Keratinocyte (primary cell): ENCODE measurements around the gene HSBP1. TPM values are rescaled to one million over a fixed set of nuclear protein-coding genes. Genes with fewer than 3 reads are reported as not detected.

Experiments used
- DNase-seq: peaks from one replicate; pipeline ENCODE4 v3.0.0-alpha.2; 2011; ENCODE audit warnings: low read depth, missing footprints, low spot score
- FAIRE-seq: peaks from 2 replicates; lab custom pipeline; 2011; peaks lifted over from hg19 to GRCh38; lab: Jason Lieb, UNC
- H2AFZ ChIP-seq: 2 replicates; pipeline ENCODE4 v1.6.0; 2012; ENCODE audit warnings: low read length, control low read depth, inconsistent platforms; ENCODE audit not compliant: control insufficient read depth
- H3K27ac ChIP-seq: 2 replicates; pipeline ENCODE4 v1.5.1; 2011; ENCODE audit warnings: low read length; ENCODE audit not compliant: control insufficient read depth, insufficient read depth
- H3K27me3 ChIP-seq: 3 replicates; pipeline ENCODE4 v1.6.0; 2011; ENCODE audit warnings: low read length; ENCODE audit not compliant: control insufficient read depth, insufficient read depth; ENCODE audit errors: extremely low read depth
- H3K36me3 ChIP-seq, 2 experiments: 2 replicates in 1 of 2; 3 replicates in 1 of 2; pipeline ENCODE4 v1.5.1; 2011; ENCODE audit warnings: low read length in 2 of 2, mild to moderate bottlenecking in 1 of 2; ENCODE audit not compliant: control insufficient read depth in 2 of 2, insufficient read depth in 2 of 2; ENCODE audit errors: extremely low read depth in 1 of 2
- H3K4me1 ChIP-seq: 3 replicates; pipeline ENCODE4 v1.5.1; 2011; ENCODE audit warnings: low read length; ENCODE audit not compliant: control insufficient read depth, insufficient read depth; ENCODE audit errors: extremely low read depth
- H3K4me2 ChIP-seq: 3 replicates; pipeline ENCODE4 v1.6.0; 2011; ENCODE audit warnings: low read depth, low read length; ENCODE audit not compliant: control insufficient read depth, insufficient read depth; ENCODE audit errors: extremely low read depth
- H3K4me3 ChIP-seq, 3 experiments: fragments of 200-600 bp in 1 of 3; sonication (generic) in 1 of 3; 2 replicates in 2 of 3; 3 replicates in 1 of 3; pipeline ENCODE4 v1.5.1; 2011 to 2016; ENCODE audit warnings: low read length in 3 of 3, mild to moderate bottlenecking in 3 of 3, control low read depth in 2 of 3, inconsistent platforms in 1 of 3, low read depth in 1 of 3, mixed read lengths in 1 of 3, mixed run types in 1 of 3, moderate library complexity in 1 of 3; ENCODE audit not compliant: control insufficient read depth in 2 of 3, insufficient read depth in 2 of 3; ENCODE audit errors: extremely low read depth in 1 of 3
- H3K79me2 ChIP-seq: 2 replicates; pipeline ENCODE4 v1.6.0; 2012; ENCODE audit warnings: low read length; ENCODE audit not compliant: control insufficient read depth, insufficient read depth
- H3K9ac ChIP-seq: 3 replicates; pipeline ENCODE4 v1.6.0; 2011; ENCODE audit warnings: low read length; ENCODE audit not compliant: control insufficient read depth, insufficient read depth; ENCODE audit errors: extremely low read depth
- H3K9me1 ChIP-seq: 3 replicates; pipeline ENCODE4 v1.6.0; 2011; ENCODE audit warnings: low read length; ENCODE audit not compliant: control insufficient read depth, insufficient read depth; ENCODE audit errors: extremely low read depth
- H3K9me3 ChIP-seq: 2 replicates; pipeline ENCODE4 v1.5.1; 2012; ENCODE audit warnings: low read depth, low read length; ENCODE audit not compliant: control insufficient read depth
- H4K20me1 ChIP-seq: 3 replicates; pipeline ENCODE4 v1.6.0; 2011; ENCODE audit warnings: low read length; ENCODE audit not compliant: control insufficient read depth, insufficient read depth; ENCODE audit errors: extremely low read depth
- EZH2 ChIP-seq: IDR thresholded peaks from one replicate; pipeline ENCODE4 v1.6.1; 2012; ENCODE audit warnings: inconsistent platforms, mild to moderate bottlenecking, low read length, moderate library complexity
- dilution Hi-C: fragments of 300-500 bp; cut with MboI; formaldehyde crosslinking; loops from one replicate; pipeline ENCODE4 v1.7.0; 2020; ENCODE audit warnings: low sequenced_read_pairs; ENCODE audit not compliant: extremely low pct_ligation_motif_present
- polyA plus RNA-seq, 5 experiments: library from polyadenylated mRNA; depleted of rRNA in 3 of 5; stranded (reverse) in 3 of 5; stranded (forward) in 1 of 5; unstranded in 1 of 5; fragments of >200 nt; gene quantifications; 1 replicate in 1 of 5; 2 replicates in 3 of 5; 3 replicates in 1 of 5; pipeline versions ENCODE4 v1.2.1 to v1.2.3, GENCODE V29; 2011 to 2012; ENCODE audit warnings: missing spikeins in 2 of 5, low read depth in 1 of 5, low replicate concordance in 1 of 5
- TF ChIP-seq, protein P1 (sequence below), 3 experiments: IDR thresholded peaks in 1 of 3; conservative IDR thresholded peaks in 1 of 3; optimal IDR thresholded peaks in 1 of 3; 2 replicates in 2 of 3; 3 replicates in 1 of 3; pipeline versions ENCODE3 to v1.5.1; 2011; ENCODE audit warnings: low read length in 3 of 3, mild to moderate bottlenecking in 3 of 3, moderate library complexity in 2 of 3, control low read depth in 1 of 3, inconsistent platforms in 1 of 3; ENCODE audit not compliant: insufficient read depth in 2 of 3; ENCODE audit errors: extremely low read depth in 1 of 3

The HSBP1 gene
- polyA plus RNA-seq, 1 donor (not counting 4 experiments of a cell fraction or from before 2014, with no cell fraction given): 264 TPM

DNA sequence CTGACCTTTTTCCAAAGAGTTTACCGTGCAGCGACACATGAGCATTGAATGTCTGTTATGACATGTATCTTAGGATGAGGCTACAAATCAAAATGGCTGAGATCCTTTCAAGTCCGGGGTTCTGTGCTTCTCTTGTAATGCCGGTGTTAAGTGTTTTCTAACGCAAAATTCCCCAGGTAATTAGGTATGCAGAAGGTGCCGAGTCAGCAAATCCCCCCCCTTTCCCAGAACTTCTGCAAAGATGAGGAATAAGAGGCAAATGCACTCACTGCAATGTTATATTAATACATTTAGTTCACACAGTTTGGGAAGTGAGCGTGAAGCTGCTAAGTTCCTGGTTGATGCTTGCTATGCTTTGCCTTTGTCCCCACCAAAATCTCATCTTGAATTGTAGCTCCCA lies 54.9 kb downstream of the HSBP1 start:
- dilution Hi-C loops: no loop called here
- Histone ChIP-seq H3K79me2 (no peaks in the 10 kb centered on the region), H3K27me3 (peaks cover 3% of the 10 kb centered on the region), H3K4me1 (no peaks in the 10 kb centered on the region), H3K9me1 (no peaks in the 10 kb centered on the region), H3K9me3 (no peaks in the 10 kb centered on the region), H4K20me1 (no peaks in the 10 kb centered on the region), H3K4me2 (no peak overlapping the region), H3K9ac (no peak overlapping the region), H3K36me3 (no peaks in the 10 kb centered on the region), H3K27ac (no peak overlapping the region), H2AFZ (no peak overlapping the region), H3K4me3 (no peak overlapping the region)
- FAIRE-seq (no peak), DNase-seq (no peak)
- TF ChIP-seq, protein P1, sequence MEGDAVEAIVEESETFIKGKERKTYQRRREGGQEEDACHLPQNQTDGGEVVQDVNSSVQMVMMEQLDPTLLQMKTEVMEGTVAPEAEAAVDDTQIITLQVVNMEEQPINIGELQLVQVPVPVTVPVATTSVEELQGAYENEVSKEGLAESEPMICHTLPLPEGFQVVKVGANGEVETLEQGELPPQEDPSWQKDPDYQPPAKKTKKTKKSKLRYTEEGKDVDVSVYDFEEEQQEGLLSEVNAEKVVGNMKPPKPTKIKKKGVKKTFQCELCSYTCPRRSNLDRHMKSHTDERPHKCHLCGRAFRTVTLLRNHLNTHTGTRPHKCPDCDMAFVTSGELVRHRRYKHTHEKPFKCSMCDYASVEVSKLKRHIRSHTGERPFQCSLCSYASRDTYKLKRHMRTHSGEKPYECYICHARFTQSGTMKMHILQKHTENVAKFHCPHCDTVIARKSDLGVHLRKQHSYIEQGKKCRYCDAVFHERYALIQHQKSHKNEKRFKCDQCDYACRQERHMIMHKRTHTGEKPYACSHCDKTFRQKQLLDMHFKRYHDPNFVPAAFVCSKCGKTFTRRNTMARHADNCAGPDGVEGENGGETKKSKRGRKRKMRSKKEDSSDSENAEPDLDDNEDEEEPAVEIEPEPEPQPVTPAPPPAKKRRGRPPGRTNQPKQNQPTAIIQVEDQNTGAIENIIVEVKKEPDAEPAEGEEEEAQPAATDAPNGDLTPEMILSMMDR (optimal IDR thresholded peaks at IDR 0.05 in 1 of 3, IDR thresholded peaks at IDR 0.05 in 1 of 3, conservative IDR thresholded peaks at IDR 0.05 in 1 of 3; ENCODE audit: extremely low read depth in 1 of 3, insufficient read depth in 2 of 3, low read length in 3 of 3): no peak

DNA sequence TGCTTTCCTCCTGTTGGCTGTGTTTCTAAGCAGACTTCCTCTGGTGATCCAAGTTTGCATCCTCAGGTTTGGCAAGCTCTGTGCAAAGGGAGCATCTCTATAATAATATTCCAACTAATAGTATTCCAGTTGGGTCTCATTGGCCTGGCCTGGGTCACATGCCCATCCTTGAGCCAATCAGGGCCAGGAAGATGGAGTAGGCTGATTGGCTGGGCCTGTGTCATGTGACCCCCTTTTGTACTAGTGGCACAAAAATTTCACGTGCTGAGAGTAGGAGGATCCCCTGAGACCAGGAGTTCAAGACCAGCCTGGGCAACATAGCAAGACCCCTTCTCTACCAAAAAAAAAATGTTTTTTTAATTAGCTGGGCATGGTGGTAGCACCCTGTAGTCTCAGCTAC lies 55.9 kb downstream of the HSBP1 start:
- TF ChIP-seq, protein P1 (optimal IDR thresholded peaks at IDR 0.05 in 1 of 3, IDR thresholded peaks at IDR 0.05 in 1 of 3, conservative IDR thresholded peaks at IDR 0.05 in 1 of 3; ENCODE audit: extremely low read depth in 1 of 3, insufficient read depth in 2 of 3, low read length in 3 of 3): no peak
- TF ChIP-seq EZH2: no peak
- dilution Hi-C loops: no loop called here
- FAIRE-seq (no peak), DNase-seq (no peak)
- Histone ChIP-seq H3K4me2 (no peak overlapping the region), H3K9ac (no peak overlapping the region), H3K9me3 (no peaks in the 10 kb centered on the region), H3K79me2 (no peaks in the 10 kb centered on the region), H3K4me3 (no peak overlapping the region), H2AFZ (no peak overlapping the region), H3K4me1 (no peaks in the 10 kb centered on the region), H3K27me3 (no peaks in the 10 kb centered on the region), H3K36me3 (no peaks in the 10 kb centered on the region), H3K27ac (no peak overlapping the region), H3K9me1 (no peaks in the 10 kb centered on the region), H4K20me1 (no peaks in the 10 kb centered on the region)

Other genes starting within 250 kb of the HSBP1 start
- 0.92 to 1.6 TPM (median 1.2 TPM) in 3 replicates for gene MLYCD, start 91.1 kb downstream of the HSBP1 start, polyA plus RNA-seq
- 2.1 to 2.3 TPM (median 2.2 TPM) in 3 replicates for gene OSGIN1, start 145.3 kb downstream of the HSBP1 start, polyA plus RNA-seq
- 0.13 TPM in 1 of 3 replicates, not detected in the others for gene NECAB2, start 160.3 kb downstream of the HSBP1 start, polyA plus RNA-seq
- gene SLC38A8, start 234.8 kb downstream of the HSBP1 start, polyA plus RNA-seq: not detected in 3 replicates